HG02642 (cell line): ENCODE data around the gene PRKCZ.
"Not testable (repeated sequence)": the region's sequence is repeated elsewhere in the genome, so short reads cannot be mapped to it uniquely, and the experiment has no call there.

ENCODE experiments used
- ATAC-seq: cut with Tn5 transposase; IDR thresholded peaks from one replicate; pipeline ENCODE4 v1.9.1; 2021; ENCODE audit warnings: mild to moderate bottlenecking; ENCODE audit not compliant: unreplicated experiment, poor library complexity

The PRKCZ gene

GRCh38 chr1:2110738-2111673, 60.8 kb downstream of the PRKCZ start:
- no peak for ATAC-seq

- ATAC-seq, result no peak
Observed at GRCh38 chr1:2111674-2112035, 61.4 kb downstream of the PRKCZ start.

DNA sequence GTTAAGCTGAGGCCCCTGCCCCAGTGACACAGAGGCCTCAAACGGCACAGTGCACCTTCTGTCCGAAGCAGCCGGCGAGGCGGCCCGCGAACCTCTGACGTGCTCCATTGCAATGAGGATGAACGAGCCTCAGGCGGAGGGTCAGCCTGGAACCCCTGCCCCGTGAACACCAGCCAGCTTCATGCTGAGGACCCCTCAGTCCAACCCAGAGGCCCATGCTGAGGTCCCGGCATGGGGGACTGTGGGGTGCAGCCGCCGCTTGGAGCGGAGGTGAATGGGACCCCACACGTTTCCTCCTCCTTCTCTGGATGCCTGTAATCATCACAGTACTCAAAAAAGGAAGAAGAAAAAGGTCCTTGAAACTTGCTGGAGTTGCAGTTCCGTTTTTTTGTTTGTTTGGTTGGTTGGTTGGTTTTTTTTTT, 62.1 kb downstream of the PRKCZ start:
- ATAC-seq, result no peak

GRCh38 chr1:2113620-2114135, 63.5 kb downstream of the PRKCZ start:
- ATAC-seq, result no peak

- ATAC-seq, result not testable (repeated sequence)
Observed at GRCh38 chr1:2114635-2115007, 64.4 kb downstream of the PRKCZ start.

- ATAC-seq, result no peak
Observed at GRCh38 chr1:2115008-2115641, 64.9 kb downstream of the PRKCZ start.

GRCh38 chr1:2115702-2116341, 65.6 kb downstream of the PRKCZ start:
- ATAC-seq, result no peak

DNA sequence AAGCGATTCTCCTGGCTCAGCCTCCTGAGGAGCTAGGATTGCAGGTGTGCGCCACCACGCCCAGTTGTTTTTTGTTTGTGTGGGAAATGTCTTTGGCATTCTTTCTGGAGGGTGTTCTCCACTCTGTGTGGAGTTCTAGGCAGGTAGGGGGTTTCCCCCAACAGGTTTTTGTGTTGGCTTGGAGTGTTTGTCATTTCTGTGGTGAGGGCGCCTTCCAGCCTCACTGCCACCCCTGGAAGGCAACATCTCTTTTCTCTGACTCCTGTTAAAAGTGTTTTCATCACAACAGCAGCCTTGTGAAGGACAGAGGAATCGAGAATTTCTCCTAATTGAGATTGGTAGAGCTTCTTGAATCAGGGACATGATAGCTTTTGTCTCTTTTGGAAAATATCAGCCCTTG, 69.7 kb downstream of the PRKCZ start:
- ATAC-seq, result no peak

DNA sequence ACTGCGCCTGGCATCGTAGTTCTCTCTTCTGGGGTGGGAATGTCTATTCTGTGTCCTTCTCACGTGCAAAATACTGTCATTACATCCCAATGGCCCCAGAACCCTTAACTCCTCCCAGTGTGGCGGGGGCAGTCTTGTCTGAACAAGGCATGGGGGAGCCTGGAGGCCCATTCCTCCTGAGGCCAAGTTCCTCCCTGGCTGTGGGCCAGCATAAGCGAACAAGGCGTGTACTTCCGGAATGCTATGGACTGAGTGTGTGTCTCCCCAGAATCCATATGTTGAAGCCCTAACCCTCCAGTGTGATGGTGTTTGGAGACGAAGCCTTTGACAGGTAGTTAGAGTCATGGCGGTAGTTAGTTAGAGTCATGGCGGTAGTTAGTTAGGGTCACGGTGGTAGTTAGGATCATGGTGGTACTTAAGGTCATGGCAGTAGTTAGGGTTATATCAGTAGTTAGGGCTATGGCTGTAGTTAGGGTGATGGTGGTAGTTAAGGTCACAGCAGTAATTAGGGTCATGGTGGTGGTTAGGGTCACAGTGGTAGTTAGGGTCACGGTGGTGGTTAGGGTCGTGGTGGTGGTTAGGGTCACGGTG, 71.0 kb downstream of the PRKCZ start:
- ATAC-seq, result no peak

- not testable (repeated sequence) for ATAC-seq
Observed at GRCh38 chr1:2121794-2122193, 71.6 kb downstream of the PRKCZ start.

- no peak for ATAC-seq
Observed at GRCh38 chr1:2124446-2125198, 74.4 kb downstream of the PRKCZ start.

GRCh38 chr1:2125350-2126211, 75.4 kb downstream of the PRKCZ start:
- ATAC-seq, result no peak

DNA sequence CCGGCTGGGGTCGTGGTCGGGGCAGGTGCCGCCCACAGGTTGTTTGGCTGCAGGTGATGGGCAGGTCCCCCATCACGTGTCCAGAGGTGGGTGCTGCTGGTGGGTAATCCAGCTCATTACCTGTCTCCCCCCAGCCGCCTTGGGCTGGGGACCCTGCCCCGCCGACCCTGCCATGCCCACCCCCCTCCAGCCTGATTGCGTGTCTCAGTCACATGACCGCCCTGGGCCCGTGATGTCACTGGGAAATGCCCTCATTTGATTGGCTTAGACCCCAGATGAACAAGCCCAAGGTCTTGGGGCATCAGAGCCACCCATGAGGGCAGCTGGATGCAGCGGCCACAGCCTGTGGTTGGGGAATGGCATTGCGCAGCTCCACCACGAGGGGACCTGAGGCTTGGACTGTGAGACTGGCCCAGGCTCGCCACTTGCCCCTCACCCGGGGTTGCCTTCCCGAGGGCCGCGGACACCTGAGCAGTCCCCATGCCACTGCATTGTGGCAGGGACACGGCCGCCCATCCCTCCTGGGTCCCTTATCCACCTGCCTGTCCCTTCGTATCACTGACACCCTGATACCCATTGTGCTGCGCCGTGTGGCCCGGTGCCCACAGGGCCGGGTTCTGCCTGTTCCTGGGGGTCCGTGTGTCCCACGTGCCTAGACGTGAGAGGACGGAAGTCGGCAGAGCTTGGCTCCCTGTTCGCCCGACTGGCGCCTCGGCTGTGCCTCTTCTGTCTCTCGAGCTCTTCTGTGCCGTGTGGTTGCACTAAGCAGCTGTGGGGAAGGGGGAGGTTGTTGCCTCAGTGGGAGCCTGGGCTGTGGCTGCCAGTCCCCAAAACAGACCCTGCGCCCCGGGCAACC, 76.3 kb downstream of the PRKCZ start:
- no peak for ATAC-seq

DNA sequence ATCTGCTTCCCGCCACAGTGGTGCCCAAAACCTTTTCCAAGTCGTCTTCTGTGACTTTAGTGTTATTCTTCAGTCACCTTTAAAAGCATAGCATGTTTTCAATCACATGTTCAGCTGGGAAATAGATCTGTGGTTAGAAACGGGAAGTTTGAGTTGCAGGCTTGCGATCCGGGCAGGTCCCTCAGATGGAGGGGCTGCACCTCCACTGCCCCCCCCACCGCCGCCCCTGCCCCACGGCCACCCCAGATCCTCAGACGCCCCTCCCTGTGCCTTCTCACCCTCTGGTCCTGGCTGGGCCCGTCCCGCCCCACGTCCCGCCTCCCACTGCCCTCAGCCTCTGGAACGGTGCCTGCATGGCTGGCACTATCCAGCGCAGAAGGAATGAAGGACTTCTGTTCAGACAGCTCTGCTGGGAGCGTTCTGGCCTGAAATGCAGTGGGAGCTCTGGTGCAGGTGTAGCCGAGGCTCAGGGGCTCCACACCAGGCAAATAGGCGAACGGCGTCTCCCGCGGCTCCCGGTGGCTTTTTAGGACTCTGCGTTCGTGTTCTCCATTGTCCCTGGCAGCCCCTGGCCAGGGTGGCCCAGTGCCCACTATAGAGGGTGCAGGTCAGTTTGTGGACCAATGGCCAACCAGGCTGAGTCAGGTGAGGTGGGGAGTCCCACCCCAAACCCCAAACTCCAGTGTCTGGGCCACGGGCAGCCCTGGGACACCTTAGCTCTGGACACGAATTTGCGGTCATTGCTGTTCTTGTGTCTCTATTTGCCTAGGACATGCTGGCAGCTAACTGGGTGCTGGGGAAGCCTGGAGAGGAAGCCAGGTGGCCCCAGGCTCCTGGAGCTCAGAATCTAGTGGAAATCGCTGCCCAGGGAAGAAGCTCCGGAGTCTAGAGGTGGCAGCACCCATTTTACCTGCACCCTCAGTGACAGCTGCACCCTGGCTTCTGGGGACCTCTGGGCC, 77.3 kb downstream of the PRKCZ start:
- no peak for ATAC-seq

DNA sequence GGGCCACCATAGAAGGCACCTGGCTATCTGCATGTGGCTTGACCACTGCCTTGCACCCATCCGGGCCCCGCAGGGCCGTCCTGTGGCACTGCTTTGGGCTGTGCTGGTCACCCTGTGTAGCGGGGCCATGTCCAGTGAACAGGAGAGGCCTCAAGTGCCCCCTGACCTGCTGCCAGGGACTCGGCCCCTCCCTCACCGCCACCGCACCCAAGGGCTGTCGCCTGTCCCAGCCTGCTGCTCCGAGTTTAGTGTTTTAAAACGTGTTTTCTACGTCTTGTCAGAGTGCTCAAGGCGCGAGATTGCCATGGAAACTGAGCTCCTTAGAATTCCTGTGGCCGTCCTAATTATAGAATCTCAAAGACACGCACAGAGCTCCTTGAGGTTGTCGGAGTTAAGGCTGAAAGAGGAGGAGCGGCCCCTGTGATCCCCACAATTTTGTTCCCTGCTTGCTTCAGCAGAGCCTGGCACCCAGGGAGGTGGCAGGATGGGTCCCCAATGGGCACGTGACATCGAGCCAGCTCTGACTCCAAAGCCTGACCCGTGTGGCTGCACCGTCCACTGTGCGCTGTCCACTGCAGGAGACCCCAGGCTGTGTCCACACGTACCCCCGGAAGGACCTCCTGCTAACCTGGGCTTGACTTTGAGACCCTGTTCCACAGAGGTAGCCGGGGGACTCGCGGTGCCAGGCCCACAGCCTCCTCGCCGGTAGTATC, 78.1 kb downstream of the PRKCZ start:
- ATAC-seq, result no peak

DNA sequence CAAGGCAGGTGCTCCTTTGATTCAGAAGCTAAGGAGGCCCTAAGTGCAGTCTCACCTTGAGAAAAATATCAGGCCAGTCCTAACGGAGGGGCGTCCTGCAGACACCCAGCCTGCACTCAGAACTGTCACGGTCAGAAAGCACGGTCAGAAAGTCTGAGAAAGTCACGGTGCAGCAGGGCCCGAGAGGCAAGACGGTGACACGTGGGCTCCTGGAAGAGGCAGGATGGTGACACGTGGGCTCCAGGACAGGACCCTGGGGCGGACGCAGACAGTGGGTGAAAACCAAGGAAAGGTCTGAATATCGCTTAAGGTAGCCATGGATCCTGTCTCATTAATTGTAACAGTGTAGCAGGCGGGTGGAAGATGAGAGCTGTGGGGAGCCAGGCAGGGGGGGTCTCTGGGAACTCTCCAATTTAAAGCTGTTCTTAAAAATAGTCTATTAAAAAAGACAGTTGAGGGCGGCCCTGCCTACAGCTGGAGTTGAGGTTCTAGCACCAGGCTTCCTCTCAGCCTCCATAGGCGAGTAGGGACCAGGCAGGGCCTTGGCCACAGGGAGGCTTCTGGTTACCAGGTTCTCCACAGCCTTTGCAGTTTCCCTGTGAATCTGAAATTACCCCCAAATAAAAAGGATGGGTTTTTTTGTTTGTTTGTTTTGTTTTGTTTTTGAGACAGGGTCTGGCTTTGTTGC, 79.2 kb downstream of the PRKCZ start:
- no peak for ATAC-seq
